B cell (primary cell): ENCODE results near the gene QSOX2. TPM values are rescaled to one million over a fixed set of nuclear protein-coding genes. Genes with fewer than 3 reads are reported as not detected.

Source experiments
- ATAC-seq: fragments of 200-7000 bp; cut with Tn5 transposase; one replicate; pipeline ENCODE4 v1.10.0; 2021; ENCODE audit warnings: low read depth, mild to moderate bottlenecking, moderate number of reproducible peaks, moderate library complexity
- CTCF ChIA-PET: fragments of 350-600 bp; sonication (Branson Sonifier 250); formaldehyde crosslinking; loops from one replicate; lab custom pipeline; 2021; ENCODE audit warnings: antibody characterized with exemption, inconsistent platforms; lab: Charles Lee
- POLR2A ChIA-PET: fragments of 350-600 bp; sonication (Branson Sonifier 250); formaldehyde crosslinking; loops from one replicate; lab custom pipeline; 2021; ENCODE audit warnings: antibody characterized with exemption; lab: Charles Lee
- DNase-seq: peaks from one replicate; pipeline ENCODE4 v3.0.0; 2013
- H2AFZ ChIP-seq: 2 replicates; pipeline ENCODE4 v1.6.1; 2012; ENCODE audit warnings: mild to moderate bottlenecking, low read depth, low read length; ENCODE audit not compliant: insufficient read depth, poor library complexity, severe bottlenecking
- H3K27ac ChIP-seq, 2 donors: 1 replicate in 1 of 2; 2 replicates in 1 of 2; pipeline ENCODE4 v1.5.1; 2012 to 2013; ENCODE audit warnings: low read length in 2 of 2, mild to moderate bottlenecking in 2 of 2, moderate library complexity in 1 of 2
- H3K27me3 ChIP-seq, 4 experiments: fragments of 200-600 bp in 1 of 4; sonication (generic) in 1 of 4; replicated peaks in 1 of 4; 1 replicate in 2 of 4; 2 replicates in 2 of 4; pipeline versions ENCODE4 v1.6.1 to v1.7.0; 2013 to 2016; ENCODE audit warnings: low read length in 3 of 4, mild to moderate bottlenecking in 2 of 4, mixed read lengths in 1 of 4, moderate library complexity in 1 of 4; ENCODE audit not compliant: insufficient read depth in 4 of 4, control insufficient read depth in 3 of 4; ENCODE audit errors: control extremely low read depth in 1 of 4
- H3K36me3 ChIP-seq, 2 experiments: replicated peaks in 1 of 2; 1 replicate in 1 of 2; 2 replicates in 1 of 2; pipeline versions ENCODE4 v1.6.1 to v1.7.1; 2013; ENCODE audit warnings: low read length in 1 of 2; ENCODE audit not compliant: insufficient read depth in 2 of 2, control insufficient read depth in 1 of 2; ENCODE audit errors: control extremely low read depth in 1 of 2, extremely low read depth in 1 of 2
- H3K4me1 ChIP-seq, 2 donors: fragments of 200-600 bp in 1 of 2; sonication (generic) in 1 of 2; 1 replicate in 1 of 2; 2 replicates in 1 of 2; pipeline versions ENCODE4 v1.5.1 to v1.6.1; 2013 to 2017; ENCODE audit warnings: low read length in 2 of 2; ENCODE audit not compliant: control insufficient read depth in 2 of 2, insufficient read depth in 2 of 2
- H3K4me2 ChIP-seq: replicated peaks from 2 replicates; pipeline ENCODE3; 2012; ENCODE audit warnings: mild to moderate bottlenecking, low read depth, low read length; ENCODE audit not compliant: poor library complexity, severe bottlenecking
- H3K4me3 ChIP-seq, 5 experiments: fragments of 200-600 bp in 1 of 5; sonication (generic) in 1 of 5; 1 replicate in 3 of 5; 2 replicates in 2 of 5; pipeline versions ENCODE4 v1.5.1 to v1.7.0; 2011 to 2016; ENCODE audit warnings: low read length in 4 of 5, mild to moderate bottlenecking in 4 of 5, low read depth in 2 of 5, control low read depth in 1 of 5, moderate library complexity in 1 of 5; ENCODE audit not compliant: insufficient read depth in 1 of 5; ENCODE audit errors: control extremely low read depth in 1 of 5, extremely low read depth in 1 of 5
- H3K79me2 ChIP-seq: fragments of 200-600 bp; sonication (generic); one replicate; pipeline ENCODE4 v1.6.0; 2016; ENCODE audit warnings: low read length; ENCODE audit not compliant: control insufficient read depth, insufficient read depth
- H3K9ac ChIP-seq: fragments of 200-600 bp; sonication (generic); 2 replicates; pipeline ENCODE4 v1.6.1; 2017; ENCODE audit warnings: mild to moderate bottlenecking, low read length, moderate library complexity
- H3K9me3 ChIP-seq, 3 donors: one replicate each; pipeline versions ENCODE4 v1.6.1 to v1.7.1; 2013; ENCODE audit warnings: low read length in 2 of 3; ENCODE audit not compliant: control insufficient read depth in 2 of 3, insufficient read depth in 1 of 3; ENCODE audit errors: control extremely low read depth in 1 of 3
- H4K20me1 ChIP-seq: 2 replicates; pipeline ENCODE4 v1.6.0; 2012; ENCODE audit warnings: mild to moderate bottlenecking, low read length; ENCODE audit not compliant: insufficient read depth, control insufficient read depth, poor library complexity, severe bottlenecking
- H3K27ac Mint-ChIP-seq: one replicate; pipeline ENCODE4 v1.8.0; 2021; ENCODE audit warnings: mixed read lengths
- H3K27me3 Mint-ChIP-seq: one replicate; pipeline ENCODE4 v1.8.0; 2021; ENCODE audit warnings: mixed read lengths
- H3K4me1 Mint-ChIP-seq: one replicate; pipeline ENCODE4 v1.8.0; 2021; ENCODE audit warnings: mixed read lengths
- H3K4me3 Mint-ChIP-seq: one replicate; pipeline ENCODE4 v1.8.0; 2021; ENCODE audit warnings: mixed read lengths
- H3K9me3 Mint-ChIP-seq: one replicate; pipeline ENCODE4 v1.8.0; 2022; ENCODE audit warnings: mixed read lengths; ENCODE audit not compliant: insufficient read depth
- CTCF ChIP-seq: fragments of 200-600 bp; IDR thresholded peaks from one replicate; pipeline ENCODE4 v1.8.0; 2022; ENCODE audit warnings: antibody characterized with exemption, mild to moderate bottlenecking
- EZH2 ChIP-seq: IDR thresholded peaks from 2 replicates; pipeline ENCODE4 v1.6.1; 2012; ENCODE audit warnings: borderline replicate concordance, low read depth, mild to moderate bottlenecking, moderate library complexity, low read length; ENCODE audit not compliant: insufficient read depth, poor library complexity, severe bottlenecking
- WGBS: methylation state at CpG from one replicate; pipeline ENCODE4 v1.1.5; 2013; ENCODE audit warnings: missing lambda C conversion rate; ENCODE audit not compliant: insufficient coverage; 5-methylcytosine and 5-hydroxymethylcytosine counted together
- intact Hi-C: fragments of 100-400 bp; cut with micrococcal nuclease; formaldehyde crosslinking; loops from one replicate; pipeline ENCODE4 v1.10.0; 2022
- polyA plus RNA-seq: library from polyadenylated mRNA; depleted of rRNA; stranded (reverse); fragments of >200 nt; gene quantifications from 2 replicates; pipeline ENCODE4 v1.2.3, GENCODE V29; 2012
- total RNA-seq, 2 donors: library from RNA; stranded (reverse); fragments of 120-200 nt in 1 of 2; gene quantifications; 1 replicate in 1 of 2; 2 replicates in 1 of 2; pipeline versions ENCODE4 v1.2.3 to v1.2.4, GENCODE V29; 2013 to 2022

QSOX2 gene
- total and polyA plus RNA-seq, 2 donors (not counting 1 experiment from before 2014, with no cell fraction given) = 62.9 to 139 TPM

DNA sequence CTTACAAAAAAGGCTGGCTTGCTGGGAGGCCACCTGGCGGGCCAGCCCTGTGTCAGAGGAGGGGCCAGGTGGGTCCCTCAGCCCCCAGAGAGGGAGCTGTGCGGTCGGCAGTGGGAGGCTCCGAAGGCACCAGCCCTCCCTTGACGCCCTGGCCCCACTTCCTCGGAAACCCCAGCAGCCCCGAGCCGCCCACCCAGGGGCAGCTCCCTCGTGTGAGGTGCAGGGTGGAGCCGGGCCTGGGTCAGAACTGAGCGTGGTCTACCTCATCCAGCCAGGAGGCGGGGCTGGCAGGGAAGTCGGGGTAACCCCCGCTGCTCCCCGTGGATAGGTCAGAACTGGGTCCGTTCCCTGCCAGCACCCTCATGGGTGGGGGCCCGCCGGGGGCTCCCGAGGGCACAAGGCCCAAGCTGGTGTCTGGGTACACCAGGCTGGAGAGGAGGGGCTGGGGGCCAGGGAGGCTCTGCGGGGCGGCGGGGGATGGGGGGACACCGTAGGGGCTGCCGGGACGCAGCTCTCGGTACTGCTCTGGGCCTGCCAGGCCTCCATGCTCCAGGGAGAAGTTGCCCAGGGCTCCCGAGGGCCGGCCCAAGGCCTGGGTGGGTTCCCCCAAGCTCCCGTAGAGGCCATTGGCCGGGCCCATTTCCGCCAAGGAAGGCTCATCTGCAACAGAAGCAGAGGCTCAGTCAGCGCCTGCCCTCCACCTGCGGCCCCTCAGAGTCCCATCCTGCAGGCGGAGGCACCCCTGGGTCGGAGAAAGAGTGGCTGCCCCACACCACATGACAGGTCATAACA lies 48.3 kb downstream of the QSOX2 start:
- 8% methylated on average over 35 of the region's 35 CpGs for WGBS
- no peak overlapping the region for H3K4me3 Mint-ChIP-seq
- H3K27me3 Mint-ChIP-seq = peaks cover 21% of the 10 kb centered on the region
- intact Hi-C loops = no loop called here
- Histone ChIP-seq H3K79me2 (no peaks in the 10 kb centered on the region), H3K27ac (no peak overlapping the region), H2AFZ (no peak overlapping the region), H3K4me2 (peak overlapping the region; percentile 27), H4K20me1 (peaks cover 2% of the 10 kb centered on the region), H3K4me3 (no peak overlapping the region), H3K36me3 (no peaks in the 10 kb centered on the region), H3K27me3 (peaks cover 0 to 87% (median 52%) of the 10 kb centered on the region in 4 experiments), H3K9me3 (peaks cover 0 to 56% (median 0%) of the 10 kb centered on the region in 3 donors), H3K4me1 (peaks cover 39 to 46% of the 10 kb centered on the region in 2 donors), H3K9ac (no peak overlapping the region)
- POLR2A ChIA-PET = no interaction called here
- ATAC-seq (no peak), DNase-seq (peak; percentile 33)
- H3K4me1 Mint-ChIP-seq = peaks cover 26% of the 10 kb centered on the region
- no peaks in the 10 kb centered on the region for H3K9me3 Mint-ChIP-seq
- CTCF ChIA-PET = interaction anchor here (0.6 to 1.0 kb wide), 4 partner anchors 13 to 230 kb away, joined by 3 to 5 read pairs (median 4); no protein-coding TSS in a partner anchor
- no peak overlapping the region for H3K27ac Mint-ChIP-seq
- no peak for TF ChIP-seq EZH2
- TF ChIP-seq CTCF = no peak
